Measurements from ENCODE around the gene TAF5L.
"Not testable (repeated sequence)": the region's sequence is repeated elsewhere in the genome, so short reads cannot be mapped to it uniquely, and the experiment has no call there.

Gene TAF5L

DNA sequence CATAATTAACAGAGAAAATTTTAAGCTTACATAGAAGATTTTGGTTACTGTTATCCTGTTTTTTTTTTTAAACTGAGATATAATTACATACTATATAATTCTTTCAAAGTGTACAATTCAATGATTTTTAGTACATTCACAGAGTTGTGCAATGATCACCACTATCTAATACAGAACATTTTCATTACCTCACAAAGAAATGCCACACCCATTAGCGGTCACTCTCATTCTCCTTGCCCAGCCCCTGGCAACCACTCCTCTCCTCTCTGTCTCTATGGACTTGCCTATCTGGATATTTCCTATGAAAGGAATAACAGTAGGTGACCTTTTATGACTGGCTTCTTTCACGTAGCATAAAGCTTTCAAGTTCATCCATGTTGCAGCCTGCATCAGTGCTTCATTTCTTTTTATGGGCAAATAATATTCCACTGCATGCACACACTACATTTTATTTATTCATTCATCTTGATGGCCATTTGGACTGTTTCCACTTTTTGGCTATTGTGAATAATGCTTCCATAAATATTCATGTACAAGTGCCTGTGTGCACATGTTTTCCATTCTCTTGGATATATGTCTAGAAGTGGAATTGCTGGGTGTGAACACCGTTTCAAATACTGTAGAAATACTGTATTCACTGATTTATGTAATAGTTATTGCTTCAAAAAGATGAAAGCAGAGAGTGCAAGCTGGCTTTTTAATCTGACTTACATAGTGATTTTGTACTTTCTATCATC, 26.5 kb downstream of the TAF5L start:
- DNase-seq, result no peak

- DNase-seq, result no peak
Measured at GRCh38 chr1:229597877-229598276, 28.0 kb downstream of the TAF5L start.

DNA sequence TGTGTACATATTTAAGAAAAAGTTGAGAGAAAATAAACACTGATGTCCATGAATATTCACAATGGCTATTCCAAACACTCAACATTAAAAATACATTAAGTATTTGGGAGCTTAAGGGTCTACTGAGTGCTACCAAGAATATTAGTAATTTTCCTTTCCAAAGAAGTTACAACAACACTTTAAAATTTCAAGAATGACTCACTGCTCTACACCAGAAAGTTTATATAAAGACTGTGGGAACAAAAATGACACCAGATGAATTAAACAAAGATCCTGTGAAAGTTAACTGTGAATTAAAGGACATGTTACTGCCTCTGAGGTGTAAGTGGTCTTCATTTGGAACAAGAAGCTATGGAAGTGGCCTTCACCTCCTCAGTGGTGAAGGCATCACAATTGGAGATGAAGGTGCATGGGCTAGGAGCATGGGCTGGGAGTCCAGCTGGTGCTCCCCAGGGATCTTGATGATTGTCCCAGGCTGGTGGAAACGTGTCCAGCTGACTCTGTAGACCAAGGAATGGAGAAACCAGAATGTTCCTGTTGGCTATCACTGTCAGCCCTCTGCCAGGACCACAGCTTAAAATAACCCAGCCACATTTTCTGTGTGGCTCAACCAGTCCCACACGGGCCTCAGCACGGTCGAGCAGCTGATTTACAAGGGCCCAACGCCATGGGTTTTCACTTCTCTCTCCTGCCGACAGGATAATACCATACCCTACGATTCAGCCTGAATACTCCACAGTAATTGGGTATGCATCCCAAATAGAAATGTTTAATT, 28.8 kb downstream of the TAF5L start:
- DNase-seq, result no peak

DNA sequence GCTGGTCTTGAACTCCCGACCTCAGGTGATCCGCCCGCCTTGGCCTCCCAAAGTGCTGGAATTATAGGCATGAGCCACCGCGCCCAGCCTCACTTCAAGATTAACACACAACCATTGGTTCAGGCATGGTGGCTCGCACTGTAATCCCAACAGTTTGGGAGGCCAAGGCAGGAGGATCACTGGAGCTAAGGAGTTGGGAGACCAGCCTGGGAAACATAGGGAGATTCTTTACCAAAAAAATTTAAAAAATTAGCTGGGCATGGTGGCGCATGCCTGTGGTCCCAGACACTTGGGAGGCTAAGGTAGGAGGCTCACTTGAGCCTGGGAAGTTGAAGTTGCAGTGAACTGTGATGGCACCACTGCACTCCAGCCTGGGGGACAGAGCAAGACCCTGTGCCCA, 30.0 kb downstream of the TAF5L start:
- DNase-seq, result not testable (repeated sequence)

GRCh38 chr1:229594227-229595008, 31.5 kb downstream of the TAF5L start:
- DNase-seq, result no peak

DNA sequence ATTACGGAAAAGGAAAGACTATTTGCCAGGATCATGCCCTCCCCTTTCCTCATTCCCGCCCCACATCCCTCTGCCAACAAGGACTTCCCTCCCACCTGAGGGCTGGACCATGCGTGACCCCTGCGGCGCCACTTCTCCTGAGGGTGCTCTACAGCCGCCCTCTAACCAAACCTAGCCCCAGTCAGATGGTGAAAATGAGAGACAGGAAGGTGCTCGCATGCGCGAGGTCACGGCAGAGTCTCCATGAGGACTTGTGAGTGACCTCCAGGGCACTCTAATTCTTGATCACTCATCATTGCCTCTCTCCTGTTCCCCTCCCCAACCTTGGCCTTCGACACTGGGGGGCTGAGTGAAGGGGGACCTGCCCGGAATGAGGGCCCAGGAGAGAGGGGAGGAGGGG, 32.1 kb downstream of the TAF5L start:
- DNase-seq, result no peak

GRCh38 chr1:229590119-229590518, 35.8 kb downstream of the TAF5L start:
- DNase-seq, result no peak

- DNase-seq, result no peak
Measured at GRCh38 chr1:229585338-229585737, 40.6 kb downstream of the TAF5L start.

DNA sequence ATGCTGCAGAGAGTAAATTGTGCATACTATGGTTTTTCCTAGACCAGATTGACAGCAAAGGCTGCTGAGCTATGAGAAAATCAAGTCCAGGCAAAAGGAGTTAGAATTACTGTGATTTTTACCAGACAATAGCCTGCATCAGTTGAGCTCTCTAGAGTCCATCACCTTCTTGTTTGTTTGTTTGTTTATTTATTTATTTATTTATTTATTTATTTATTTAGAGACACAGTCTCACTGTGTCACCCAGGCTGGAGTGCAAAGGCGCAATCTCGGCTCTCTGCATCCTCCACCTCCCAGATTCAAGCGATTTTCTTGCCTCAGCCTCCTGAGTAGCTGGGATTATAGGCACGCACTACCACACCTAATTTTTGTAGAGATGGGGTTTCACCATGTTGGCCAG, 43.2 kb downstream of the TAF5L start:
- DNase-seq, result no peak

GRCh38 chr1:229582011-229582694, 43.8 kb downstream of the TAF5L start:
- DNase-seq, result no peak

- DNase-seq, result no peak
Measured at GRCh38 chr1:229581485-229581884, 44.4 kb downstream of the TAF5L start.

GRCh38 chr1:229579059-229579673, 46.8 kb downstream of the TAF5L start:
- DNase-seq, result no peak

- no peak for DNase-seq
Measured at GRCh38 chr1:229578168-229579058, 47.5 kb downstream of the TAF5L start.

- DNase-seq, result no peak
Measured at GRCh38 chr1:229574679-229575442, 51.1 kb downstream of the TAF5L start.

- DNase-seq, result no peak
Measured at GRCh38 chr1:229572286-229572685, 53.6 kb downstream of the TAF5L start.

GRCh38 chr1:229570891-229571516, 54.9 kb downstream of the TAF5L start:
- no peak for DNase-seq

DNA sequence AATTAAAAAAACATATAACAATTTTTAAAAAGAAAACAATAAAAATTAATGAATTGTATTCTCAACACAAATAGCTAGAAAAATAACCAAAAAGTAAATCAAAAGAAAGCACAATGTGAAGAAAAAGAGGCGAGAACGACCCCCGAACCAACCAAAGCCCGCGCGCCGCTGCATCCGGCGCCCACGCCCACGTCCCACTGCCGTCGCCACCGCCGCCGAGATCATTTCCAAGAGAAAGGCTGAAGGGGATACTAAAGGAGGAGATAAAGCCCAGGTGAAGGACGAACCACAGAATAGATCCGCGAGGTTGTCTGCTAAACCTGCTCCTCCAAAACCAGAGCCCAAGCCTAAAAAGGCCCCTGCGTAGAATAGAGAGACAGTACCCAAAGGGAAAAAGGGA, 55.6 kb downstream of the TAF5L start:
- DNase-seq, result no peak

DNA sequence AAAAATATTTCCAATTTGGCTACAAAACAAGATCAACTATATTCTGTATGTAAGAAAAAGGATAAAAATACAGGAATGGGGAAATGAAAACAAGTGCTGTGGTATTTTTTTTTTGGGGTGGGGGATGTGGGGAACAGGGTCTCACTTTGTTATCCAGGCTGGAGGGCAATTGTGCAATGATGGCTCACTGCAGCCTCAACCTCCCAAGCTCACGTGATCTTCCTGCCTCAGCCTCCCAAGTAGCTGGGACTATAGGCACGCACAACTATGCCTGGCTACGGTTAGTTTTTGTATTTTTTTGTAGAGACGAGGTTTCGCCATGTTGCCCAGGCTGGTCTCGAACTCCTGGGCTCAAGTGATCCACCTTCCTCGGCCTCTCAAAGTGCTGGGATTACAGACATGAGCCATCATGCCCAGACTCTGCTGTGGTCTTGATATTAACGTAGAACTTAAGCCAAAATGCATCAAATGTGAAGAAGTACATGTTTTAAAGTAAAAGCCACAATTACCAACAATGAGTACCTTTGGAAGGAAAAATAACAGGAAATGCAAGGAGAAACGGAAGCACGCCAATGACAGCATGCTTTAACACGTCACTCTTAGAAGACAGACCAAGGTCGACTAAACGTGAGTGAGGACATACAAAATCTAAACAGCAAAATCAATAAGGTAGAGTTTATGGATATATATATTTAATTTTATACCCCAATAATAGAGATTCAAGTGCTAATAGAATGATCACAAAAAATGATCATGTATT, 58.6 kb downstream of the TAF5L start:
- DNase-seq, result no peak

GRCh38 chr1:229563701-229564100, 62.2 kb downstream of the TAF5L start:
- DNase-seq, result no peak
